Stimulated activated CD4-positive, alpha-beta T cell treated with anti-CD3 and anti-CD28 coated beads, Interleukin-1b, Interleukin-23, amount 100 ng/mL, for 24 hours (primary cell): ENCODE results near the gene BCAR3.

Source experiments
- DNase-seq, 4 experiments: peaks; one replicate each; pipeline ENCODE4 v3.0.0-alpha.2; 2020; ENCODE audit warnings: low read depth in 4 of 4, low spot score in 1 of 4

The BCAR3 gene

DNA sequence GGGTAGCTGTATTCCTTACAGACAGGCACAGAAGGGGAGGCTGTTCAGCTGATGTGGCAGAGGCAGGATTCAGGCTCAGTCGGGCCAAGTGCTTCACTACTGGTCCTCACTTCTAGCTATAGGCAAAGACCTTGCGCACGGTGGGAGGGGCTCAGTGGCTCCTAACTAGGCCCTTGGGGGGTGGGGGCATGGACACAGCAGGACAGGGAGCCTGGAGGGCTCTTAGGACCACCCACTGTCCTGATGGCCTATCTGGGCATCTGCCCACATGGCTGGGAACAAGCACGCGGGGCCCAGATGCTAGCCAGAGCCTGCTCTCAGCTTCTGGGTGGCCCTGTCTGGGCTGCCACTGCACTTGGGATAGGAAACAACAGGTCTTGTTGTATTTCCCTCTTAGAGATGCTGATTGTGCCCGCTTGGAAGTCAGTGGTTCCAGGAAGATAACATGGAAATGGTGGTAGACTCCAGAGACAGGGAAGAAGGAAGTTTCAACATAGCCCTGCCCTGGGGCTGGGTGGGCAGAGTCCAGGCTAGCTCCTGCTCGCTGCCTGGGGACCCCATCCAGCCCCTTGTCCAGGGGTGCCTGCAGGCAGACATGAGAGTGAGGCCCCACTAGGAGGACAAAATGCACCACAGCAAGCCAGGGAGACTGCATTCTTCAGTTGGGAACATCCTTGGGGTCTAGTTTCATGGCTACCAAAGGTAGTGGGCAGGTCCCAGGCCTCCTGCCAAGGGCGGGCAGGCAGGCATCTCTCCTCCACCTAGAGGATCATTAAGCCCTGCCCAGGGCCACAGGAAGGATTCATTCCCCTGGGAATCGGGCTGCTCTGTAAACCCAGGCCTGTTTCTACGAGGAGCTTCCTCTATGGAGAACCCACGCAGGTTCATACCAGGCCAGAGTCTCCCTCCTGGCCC lies 102.5 kb downstream of the BCAR3 start:
- no peak for DNase-seq

DNA sequence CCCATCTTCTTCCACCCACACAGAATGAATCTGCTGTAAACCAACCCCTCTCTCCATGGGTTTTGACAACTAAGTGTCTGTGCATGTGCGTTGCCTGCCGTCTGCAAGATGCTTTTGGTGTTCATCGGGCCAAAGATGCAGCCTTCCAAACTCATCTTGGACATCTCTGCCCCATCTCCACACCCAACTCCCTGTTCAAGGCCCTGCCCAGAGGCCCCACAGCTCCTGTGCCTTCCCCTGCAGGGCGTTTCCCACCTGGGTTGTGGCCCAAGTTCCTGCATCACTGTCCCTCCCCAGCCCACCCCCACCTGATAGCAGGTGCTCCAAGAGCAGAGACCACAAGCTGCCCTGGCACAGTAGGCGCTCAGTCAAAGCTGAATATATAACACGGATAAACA lies 103.2 kb downstream of the BCAR3 start:
- no peak for DNase-seq

DNA sequence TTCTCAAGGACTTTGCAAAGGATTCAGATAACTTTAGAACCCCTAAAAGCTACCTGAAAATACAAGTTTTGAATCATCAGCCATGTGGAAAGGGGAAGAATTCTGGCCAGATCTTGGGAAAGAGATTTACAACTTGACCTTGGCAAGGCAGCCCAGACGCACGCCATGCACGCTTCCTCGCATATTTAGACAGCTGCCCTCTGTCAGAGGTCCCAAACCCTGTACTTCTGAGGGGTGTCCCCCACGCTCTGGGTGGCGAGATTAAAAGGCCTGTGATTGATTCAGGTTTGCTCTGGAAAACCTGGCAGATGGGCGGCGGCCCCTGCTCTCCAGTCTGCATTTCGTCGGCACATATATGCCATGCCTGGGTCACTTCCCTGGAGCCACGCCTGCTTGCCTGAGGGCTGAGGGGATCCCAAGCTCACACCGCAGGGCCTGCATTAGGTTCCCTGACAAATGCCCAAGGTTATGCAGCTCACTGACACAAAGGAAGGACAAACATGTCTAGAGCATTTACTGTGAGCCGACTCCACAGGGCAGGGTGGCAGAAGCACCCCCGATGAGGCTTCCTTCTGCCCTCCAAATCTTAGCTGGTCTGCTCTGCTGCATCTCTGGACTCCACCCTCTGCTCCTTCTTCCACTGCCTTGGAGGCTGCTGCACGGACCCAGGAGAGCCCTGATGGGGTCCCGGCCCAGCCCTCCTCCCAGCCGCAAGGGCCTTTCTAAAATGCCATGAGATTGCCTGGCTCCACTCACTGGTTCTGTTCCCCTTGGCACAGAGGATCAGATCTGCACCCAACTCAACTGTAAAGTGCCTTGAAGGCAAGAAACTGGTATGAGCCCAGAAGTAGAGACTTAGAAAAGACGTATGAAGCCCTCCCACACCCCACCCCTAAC lies 103.9 kb downstream of the BCAR3 start:
- no peak for DNase-seq

DNA sequence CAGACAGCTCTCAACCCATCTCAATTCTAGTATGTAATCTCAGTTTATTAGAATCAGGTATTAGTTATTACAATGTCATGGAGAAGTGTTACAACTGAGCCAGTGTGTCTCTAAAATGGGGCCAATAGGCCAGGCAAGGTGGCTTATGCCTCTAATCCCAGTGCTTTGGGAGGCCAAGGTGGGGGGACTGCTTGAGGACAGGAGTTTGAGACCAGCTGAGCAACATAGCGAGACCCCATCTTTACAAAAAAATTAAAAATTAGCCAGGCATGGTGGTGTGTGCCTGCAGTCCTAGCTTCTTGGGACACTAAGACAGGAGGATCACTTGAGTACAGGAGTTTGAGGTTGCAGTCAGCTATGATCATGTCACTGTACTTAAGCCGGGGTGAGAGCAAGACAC lies 104.9 kb downstream of the BCAR3 start:
- no peak for DNase-seq

DNA sequence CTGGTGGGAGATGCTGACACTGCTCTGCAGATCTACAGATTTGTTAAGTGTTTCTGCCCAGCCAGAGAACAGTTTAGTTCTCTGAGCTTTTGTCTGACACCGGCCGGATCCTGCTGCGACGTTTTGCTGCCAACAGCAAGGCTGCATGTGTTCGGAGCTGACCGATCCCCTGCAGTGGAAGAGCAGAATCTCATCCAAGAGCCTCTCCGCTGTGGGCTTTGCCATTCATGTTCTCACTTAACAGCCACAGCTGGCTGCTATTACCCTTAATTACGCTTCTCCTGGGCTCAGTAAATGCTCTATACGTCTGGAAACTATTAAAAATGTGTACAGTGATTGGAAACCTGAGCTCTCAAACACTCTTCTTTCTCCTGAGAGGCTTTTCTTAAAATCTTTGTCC lies 105.3 kb downstream of the BCAR3 start:
- no peak for DNase-seq

DNA sequence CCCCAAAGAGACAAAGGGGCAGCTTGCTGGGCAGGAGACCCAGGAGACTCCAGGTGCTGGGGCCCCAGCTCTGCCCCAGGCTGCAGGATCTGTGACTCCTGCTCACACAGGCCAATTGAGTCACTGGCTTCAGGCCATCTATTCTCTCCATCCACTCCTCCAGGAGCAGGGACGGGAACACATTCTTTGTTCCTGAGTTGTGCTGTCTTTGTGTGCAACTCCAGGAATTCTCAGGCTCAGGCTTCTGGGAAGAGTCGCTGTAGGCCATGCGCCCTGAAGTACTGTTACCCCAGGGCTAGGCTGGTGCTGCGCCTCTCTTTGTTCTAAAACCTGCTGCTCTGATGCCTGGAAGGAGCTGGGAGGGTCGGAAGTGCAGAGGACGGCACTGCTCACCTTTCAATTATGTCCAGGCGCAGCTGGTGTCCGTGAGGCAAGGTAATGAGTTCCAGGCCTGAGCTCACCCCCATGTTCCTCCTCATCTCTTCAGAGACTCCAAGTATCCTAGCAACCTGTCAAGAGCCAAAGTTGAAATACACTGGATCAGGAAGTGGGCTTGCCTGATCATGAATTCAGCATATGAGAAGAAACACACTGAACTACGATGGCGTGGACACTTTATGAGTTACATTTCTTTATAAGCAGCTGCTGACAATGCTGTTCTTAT lies 105.9 kb downstream of the BCAR3 start:
- DNase-seq = no peak

DNA sequence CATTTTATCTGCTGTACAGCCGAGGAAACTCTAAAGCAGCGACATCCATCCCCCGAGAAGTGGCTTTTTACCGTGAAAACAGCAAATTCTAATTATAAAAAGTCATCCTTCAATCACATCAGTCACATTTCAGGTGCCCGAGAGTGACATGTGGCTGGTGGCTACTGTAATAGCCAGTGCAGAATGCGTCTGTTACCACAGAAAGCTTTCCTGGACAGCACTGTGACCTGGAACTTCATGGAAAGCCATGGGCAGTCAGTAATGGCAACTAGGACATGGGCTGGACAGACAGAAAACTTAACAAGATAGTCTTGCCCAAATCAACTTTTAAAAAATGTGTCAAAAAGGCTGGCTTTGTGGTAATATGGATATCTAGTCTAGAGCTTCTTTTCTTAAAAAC lies 106.6 kb downstream of the BCAR3 start:
- no peak for DNase-seq

DNA sequence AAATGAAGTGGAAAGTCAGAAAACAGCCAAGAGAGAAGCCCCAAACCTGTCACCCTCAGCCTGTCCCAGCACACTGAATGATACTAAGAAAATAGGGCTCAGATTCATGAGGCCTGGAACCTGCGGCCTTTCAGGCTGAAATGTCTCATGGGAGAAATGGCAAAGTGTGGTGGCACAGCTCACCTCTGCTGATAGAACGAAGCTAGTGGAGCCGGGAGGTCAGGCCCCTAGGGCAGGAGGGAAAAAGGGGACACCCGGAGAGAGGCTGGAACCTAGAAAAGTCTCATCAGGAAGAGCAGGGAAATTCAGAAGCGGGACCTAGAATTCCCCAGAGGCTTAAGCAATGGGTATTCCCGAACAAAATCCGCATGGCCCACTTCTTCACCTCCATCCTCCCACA lies 107.1 kb downstream of the BCAR3 start:
- DNase-seq = no peak

DNA sequence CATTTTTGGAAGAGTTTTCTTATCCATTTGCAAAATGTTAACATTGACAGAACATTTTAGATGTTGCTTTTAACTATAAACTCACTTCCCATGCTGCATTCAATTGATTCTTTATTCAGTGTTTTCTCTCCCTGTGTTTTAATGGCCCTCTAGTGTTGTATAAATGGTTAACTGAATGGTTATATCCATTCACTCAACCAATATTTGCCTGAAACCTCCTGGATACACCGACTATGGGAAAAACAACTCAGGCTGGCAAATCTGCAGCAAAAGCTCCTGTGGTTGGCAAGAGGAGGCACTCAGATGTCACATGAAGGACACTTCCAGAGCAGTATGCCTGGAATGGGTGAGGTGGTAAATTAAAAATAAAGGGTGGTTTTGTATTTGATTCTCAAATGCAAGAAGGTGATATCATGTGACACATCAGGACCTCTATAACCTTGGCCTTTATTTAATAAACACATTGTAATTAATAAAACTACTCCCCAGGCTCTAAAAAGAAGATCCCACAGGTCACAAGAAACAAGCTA lies 107.6 kb downstream of the BCAR3 start:
- no peak for DNase-seq

DNA sequence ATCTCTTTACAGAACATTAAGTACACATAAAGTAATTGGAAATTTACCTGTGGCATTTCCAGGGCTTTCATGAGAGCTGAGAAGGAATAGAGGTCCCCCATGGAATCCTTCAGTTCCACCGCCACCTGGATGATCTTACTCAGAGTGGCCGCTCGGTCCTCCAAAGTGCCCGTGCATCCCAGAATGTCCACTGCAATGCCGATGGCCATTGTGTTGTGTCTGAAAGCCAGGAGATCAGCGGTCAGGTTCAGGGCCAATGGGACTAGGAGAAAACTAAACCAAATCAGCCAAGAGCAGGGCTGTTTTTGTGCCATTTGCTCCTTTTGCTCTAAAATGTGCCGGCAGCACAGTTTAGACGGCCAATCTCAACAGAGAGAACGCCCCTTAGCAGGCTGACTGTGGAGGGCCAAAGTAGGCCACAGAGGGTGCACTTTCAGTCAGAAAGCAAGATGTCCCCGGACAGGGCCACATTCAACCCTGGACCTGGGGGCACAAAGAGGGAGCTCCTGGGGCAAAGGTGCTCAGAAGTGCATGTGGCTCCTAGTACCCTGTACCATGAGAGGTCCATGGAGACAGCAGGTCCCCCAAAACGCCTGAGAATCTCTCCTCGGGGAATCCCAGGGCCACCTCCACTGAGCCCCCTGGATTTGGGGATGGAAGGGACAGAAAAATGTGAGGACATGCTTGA lies 109.9 kb downstream of the BCAR3 start:
- DNase-seq = no peak

DNA sequence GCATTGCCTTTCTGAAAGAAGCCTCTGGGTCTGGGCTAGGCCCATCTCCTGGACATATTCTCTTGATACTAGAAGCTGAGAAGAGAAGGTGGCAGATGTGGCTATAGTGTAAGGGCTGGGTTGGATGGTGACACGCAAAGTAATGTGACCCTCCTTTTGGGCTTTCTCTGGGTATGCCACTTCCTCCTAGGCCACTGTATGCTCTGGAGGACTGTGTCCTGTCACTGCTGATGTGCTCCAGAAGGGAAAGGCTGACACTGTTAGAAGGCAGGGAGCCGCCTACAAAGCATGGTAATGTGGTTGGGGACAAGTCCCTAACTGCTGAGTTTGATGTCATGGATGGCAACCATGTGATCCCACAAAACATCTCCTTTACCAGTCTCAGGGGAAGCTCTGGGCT lies 112.1 kb downstream of the BCAR3 start:
- no peak for DNase-seq

DNA sequence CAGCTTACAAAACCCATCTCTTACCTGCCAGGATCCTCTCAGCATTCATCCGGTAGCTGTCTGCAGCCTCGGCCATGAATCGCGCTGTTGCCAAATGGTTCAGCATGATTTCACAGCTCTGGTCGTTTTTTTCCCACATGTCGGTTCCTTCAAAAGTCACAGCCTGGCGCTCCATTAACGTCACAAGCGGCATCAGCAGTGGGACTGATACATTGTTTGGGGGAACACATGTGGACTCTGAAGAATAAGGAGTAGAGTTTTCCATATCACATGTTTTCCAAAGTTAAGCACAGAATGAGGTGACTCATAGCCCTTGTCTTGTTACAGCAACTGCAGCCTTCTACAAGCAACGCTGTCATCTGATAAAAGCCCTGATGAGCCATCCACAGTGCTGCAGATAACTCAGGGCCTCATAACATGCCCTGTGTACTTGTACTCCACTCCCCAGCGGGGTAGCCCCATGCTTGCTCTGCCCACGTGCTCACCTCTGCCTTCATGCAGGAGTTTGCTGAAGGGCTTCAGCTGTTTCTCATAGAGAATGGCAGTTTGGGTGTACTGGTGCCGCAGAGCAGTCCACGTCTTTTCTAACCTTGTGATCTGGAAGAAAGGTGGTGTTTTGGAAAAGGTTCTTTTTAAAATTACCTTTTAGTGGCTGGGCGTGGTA lies 114.2 kb downstream of the BCAR3 start:
- no peak for DNase-seq

DNA sequence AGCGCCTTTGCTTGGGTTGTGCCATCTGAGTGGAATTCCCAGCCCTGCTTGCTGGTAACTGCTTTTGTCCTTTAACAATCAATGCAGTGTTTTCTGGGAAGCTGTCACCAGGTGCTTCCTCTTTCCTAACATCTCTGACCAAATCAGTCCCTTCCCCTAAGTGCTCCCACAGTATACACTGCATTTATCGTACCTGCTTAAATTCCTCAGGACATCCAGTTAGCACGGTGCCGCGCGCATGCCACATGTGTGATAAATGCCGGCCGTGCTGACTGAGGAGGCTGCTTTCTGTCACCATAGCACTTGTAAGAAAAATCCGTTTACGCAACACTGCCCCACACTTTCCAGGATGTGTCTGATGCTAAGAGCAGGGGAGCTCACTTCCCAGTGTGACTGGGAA lies 115.4 kb downstream of the BCAR3 start:
- no peak for DNase-seq

DNA sequence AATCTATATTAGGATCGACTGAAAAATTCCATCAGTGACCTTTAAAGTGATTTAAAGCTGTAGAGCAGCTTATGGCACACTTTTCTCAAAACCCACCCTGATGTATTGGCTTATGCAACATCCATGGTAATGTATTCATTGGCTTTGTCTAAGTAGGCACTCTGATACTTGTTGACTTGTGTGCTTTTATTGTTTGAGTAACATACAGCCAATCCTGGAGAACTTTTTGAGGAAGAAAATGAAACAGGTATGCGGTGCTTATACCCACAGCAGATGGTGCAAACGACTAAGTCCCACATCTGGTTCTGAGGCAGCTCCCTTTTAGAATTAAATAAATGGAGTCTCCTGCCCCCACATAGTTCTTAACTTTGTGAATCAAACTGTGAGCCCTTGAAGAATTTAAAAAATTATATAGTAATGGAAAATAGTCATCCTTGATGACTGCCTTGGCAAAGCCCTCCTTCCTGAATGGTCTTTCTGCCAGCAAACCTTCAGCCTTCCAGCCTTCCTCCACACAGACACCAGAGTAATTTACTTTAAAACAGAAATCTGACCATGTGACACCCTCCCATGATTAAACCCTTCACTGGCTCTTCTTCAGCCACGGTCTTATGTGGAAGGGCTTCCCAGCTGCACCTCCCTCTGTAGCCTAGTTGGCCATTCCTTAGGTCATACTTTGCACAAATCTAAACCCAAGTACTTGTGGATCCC lies 116.0 kb downstream of the BCAR3 start:
- DNase-seq = no peak

DNA sequence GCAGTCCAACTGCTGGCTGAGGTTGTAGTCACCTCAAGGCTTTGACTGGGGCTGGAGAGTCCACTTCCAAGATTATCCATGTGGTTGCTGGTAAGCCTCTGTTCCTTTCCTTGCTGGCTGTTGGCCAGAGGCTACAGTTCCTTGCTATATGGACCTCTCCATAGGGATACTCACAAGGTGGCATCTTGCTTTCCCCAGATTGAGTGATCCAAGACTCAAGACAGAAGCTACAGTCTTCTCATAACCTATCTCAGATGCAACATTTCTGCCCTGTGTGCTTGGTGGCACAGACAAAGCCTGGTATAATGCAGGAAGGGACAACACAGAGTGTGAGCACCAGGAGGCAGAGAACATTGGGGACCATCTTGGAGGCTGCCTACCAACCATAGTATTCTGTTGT lies 121.9 kb downstream of the BCAR3 start:
- DNase-seq = no peak

DNA sequence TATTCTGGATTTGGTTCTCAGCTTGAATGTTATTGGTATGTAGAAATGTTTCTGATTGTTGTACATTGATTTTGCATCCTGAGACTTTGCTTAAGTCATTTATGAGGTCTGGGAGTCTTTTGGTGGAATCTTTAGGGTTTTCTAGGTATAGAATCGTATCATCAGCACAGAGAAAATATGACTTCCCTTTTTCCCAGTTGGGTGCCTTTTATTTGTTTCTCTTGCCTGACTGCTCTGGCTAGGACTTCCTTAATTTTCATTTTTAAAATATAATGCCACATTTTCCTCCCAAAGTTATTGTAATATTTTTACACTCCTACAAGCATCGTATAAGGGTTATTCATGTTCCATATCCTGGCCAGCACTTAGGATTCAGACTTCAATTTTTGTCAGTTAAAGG lies 122.6 kb downstream of the BCAR3 start:
- DNase-seq = no peak

DNA sequence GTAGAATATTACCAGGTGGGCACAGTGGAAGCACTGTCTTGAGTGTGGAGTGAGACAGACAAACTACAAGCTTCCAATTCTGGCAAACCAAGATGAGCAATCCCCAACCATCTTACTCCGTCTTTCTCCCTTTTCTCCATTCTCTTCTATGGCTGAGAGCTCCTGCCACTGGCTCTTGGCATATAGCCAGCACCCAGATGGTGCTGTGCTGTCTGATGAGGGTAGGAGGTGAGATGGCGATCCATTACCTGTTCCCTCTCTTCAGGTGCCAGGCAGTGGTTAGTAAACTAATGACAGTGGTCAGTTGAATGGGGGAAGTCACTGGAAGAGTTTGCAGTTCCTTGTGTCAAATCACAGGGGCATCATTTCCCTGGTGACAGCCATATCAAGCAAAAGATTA lies 125.3 kb downstream of the BCAR3 start:
- no peak for DNase-seq

DNA sequence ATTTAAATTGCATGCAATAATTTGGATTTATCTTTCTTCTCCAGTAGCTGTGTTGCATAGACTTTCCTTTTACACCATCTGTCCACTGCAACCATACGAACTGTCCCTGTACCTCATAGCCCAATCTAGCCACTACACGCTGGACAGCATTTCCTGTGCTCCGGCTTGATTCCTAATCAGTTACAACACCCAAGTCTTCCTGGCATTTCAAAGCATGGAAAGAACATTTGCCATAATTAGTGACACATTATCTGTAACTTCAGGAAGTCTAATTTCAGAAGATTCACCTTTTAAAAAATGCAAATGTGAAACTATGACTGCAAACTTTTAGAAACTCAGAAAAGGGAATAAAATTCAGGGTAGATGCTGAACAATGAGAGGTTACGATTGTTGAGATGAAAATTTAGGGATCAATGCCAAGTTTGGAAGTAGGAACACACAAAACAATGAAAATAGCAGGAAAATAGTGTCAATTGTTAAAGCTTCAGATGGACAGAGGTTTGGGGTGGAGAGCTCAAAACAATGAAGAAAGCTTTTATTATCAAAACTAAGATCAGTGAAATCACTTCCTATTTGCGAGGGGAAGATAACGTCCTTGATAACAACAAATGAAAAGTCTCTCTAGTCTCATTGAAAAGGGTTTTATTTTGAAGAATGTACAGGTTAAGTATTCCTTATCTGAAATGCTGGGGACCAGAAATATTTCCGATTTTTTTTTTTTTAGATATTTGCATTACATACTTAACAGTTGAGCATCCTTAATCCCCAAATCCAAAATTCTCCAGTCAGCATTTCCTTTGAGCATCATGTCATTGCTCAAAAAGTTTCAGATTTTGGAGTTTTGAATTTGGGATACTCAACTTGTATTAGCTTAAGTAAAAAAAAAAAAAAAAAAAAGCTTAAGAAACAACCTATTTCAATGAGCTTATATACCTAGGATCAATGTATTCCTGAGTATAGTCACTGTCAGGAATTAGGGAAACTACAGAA lies 126.5 kb downstream of the BCAR3 start:
- no peak for DNase-seq
